Neural progenitor cell (in vitro differentiated cells): ENCODE results near the gene OPA1.

ENCODE experiments used
- EZH2 ChIP-seq: fragments of 200-600 bp; sonication (generic); IDR thresholded peaks from 2 replicates; pipeline ENCODE4 v1.6.1; 2017; ENCODE audit warnings: antibody characterized with exemption, mild to moderate bottlenecking, moderate library complexity
- EZH2phosphoT487 ChIP-seq: fragments of 200-600 bp; sonication (generic); IDR thresholded peaks from 2 replicates; pipeline ENCODE4 v1.6.1; 2017; ENCODE audit warnings: antibody characterized with exemption
- TF ChIP-seq, protein P1 (sequence below): fragments of 200-600 bp; sonication (generic); IDR thresholded peaks from 2 replicates; pipeline ENCODE4 v1.5.1; 2017; ENCODE audit warnings: antibody characterized with exemption, mild to moderate bottlenecking

DNA sequence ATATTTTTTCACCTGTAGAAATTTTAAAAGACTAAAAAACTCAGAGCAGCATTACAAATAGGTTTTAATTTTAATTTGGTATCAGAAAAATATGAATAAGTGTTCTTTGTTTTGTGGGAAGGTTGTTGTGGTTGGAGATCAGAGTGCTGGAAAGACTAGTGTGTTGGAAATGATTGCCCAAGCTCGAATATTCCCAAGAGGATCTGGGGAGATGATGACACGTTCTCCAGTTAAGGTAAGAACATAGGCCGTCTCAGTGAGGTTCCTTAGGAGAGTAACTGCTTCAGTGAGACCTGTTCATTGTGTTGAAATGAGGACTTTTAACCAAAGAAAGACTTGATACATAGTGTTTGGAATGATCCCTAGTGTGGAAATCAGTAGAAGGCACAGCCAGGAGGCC, 44.8 kb downstream of the OPA1 start:
- TF ChIP-seq, protein P1, sequence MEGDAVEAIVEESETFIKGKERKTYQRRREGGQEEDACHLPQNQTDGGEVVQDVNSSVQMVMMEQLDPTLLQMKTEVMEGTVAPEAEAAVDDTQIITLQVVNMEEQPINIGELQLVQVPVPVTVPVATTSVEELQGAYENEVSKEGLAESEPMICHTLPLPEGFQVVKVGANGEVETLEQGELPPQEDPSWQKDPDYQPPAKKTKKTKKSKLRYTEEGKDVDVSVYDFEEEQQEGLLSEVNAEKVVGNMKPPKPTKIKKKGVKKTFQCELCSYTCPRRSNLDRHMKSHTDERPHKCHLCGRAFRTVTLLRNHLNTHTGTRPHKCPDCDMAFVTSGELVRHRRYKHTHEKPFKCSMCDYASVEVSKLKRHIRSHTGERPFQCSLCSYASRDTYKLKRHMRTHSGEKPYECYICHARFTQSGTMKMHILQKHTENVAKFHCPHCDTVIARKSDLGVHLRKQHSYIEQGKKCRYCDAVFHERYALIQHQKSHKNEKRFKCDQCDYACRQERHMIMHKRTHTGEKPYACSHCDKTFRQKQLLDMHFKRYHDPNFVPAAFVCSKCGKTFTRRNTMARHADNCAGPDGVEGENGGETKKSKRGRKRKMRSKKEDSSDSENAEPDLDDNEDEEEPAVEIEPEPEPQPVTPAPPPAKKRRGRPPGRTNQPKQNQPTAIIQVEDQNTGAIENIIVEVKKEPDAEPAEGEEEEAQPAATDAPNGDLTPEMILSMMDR = no peak
- TF ChIP-seq EZH2 = no peak
- TF ChIP-seq EZH2phosphoT487 = no peak
